Fibroblast of upper back skin (primary cell): ENCODE data around the gene HOXD12.

Experiments
- DNase-seq: peaks from one replicate; pipeline ENCODE4 v3.0.0-alpha.2; 2013

The HOXD12 gene

DNA sequence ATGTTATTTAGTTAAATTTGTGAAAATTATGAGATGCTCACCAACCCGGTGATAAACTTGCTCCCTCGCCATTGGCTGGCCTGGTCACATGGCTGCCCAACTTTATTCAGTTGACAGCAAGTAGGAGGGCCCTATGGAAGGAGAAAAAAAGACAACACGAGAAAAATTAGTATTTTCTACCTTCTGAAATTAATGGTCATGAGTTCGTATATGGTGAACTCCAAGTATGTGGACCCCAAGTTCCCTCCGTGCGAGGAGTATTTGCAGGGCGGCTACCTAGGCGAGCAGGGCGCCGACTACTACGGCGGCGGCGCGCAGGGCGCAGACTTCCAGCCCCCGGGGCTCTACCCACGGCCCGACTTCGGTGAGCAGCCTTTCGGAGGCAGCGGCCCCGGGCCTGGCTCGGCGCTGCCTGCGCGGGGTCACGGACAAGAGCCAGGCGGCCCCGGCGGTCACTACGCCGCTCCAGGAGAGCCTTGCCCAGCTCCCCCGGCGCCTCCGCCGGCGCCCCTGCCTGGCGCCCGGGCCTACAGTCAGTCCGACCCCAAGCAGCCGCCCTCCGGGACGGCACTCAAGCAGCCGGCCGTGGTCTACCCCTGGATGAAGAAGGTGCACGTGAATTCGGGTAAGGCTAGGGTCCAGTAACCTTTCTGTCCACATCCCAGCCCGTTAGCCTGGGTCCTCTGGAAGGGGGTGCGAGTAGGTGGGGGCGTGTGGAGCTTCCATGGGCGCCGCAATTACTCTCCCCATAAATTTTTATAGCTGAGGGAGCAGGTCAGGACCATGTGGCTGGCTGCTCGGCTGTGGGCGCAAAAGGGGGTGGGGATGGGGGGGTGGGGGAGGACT is 52.1 kb downstream of the HOXD12 start, which contains the start of gene HOXD4:
Gene HOXD4, plus strand, starts transcription at position 109 of the 846 bp plus-strand sequence. Its CDS starts 84 bp downstream, at position 193.
- DNase-seq: no peak
